OCI-LY3 (cell line): Measurements from ENCODE around the gene ROR2.

ENCODE experiments used
- CTCF ChIP-seq: fragments of 200-600, 300-600 bp; sonication (generic); IDR thresholded peaks from 2 replicates; pipeline ENCODE4 v1.5.1; 2014; ENCODE audit warnings: antibody characterized with exemption, low read length, low read depth
- EZH2phosphoT487 ChIP-seq: fragments of 200-600 bp; shearing (Covaris generic); IDR thresholded peaks from 2 replicates; pipeline ENCODE4 v1.6.1; 2018; ENCODE audit warnings: antibody characterized with exemption, mixed run types, low read depth

GRCh38 chr9:91647371-91647770, 302.7 kb downstream of the ROR2 start:
- TF ChIP-seq CTCF = no peak
- TF ChIP-seq EZH2phosphoT487 = no peak
